SK-MEL-5 (cell line): ENCODE measurements around the gene AXIN2. TPM values are rescaled to one million over a fixed set of nuclear protein-coding genes. Genes with fewer than 3 reads are reported as not detected.
"Not testable (repeated sequence)": the region's sequence is repeated elsewhere in the genome, so short reads cannot be mapped to it uniquely, and the experiment has no call there.

ENCODE experiments used
- DNase-seq: peaks from one replicate; pipeline ENCODE4 v3.0.0-alpha.2; 2016; ENCODE audit warnings: low read depth, low spot score
- in situ Hi-C: cut with HindIII; loops from 2 replicates; pipeline ENCODE4 v1.10.0; 2016; ENCODE audit warnings: low sequenced_read_pairs, high pct_unique_total_duplicates, low pct_unique_long_range_greater_than_20kb
- total RNA-seq: library from RNA; depleted of rRNA; stranded (reverse); fragments of >200 nt; shearing (Covaris generic); gene quantifications from 2 replicates; pipeline ENCODE4 v1.2.3, GENCODE V29; 2014

The AXIN2 gene
- total RNA-seq, 1 experiment from 2014 or later = 2.0 TPM

GRCh38 chr17:65515512-65515911, 45.9 kb downstream of the AXIN2 start:
- in situ Hi-C loops = no loop called here
- DNase-seq = no peak

GRCh38 chr17:65514541-65514940, 46.9 kb downstream of the AXIN2 start:
- DNase-seq = no peak
- in situ Hi-C loops = no loop called here

- no peak for DNase-seq
- in situ Hi-C loops = no loop called here
Observed at GRCh38 chr17:65514082-65514481, 47.4 kb downstream of the AXIN2 start.

- DNase-seq = no peak
- in situ Hi-C loops = no loop called here
Observed at GRCh38 chr17:65511316-65511715, 50.1 kb downstream of the AXIN2 start.

GRCh38 chr17:65509032-65509431, 52.4 kb downstream of the AXIN2 start:
- in situ Hi-C loops = no loop called here
- DNase-seq = no peak

GRCh38 chr17:65504673-65505072, 56.8 kb downstream of the AXIN2 start:
- DNase-seq, in situ Hi-C loops: not testable (repeated sequence)

GRCh38 chr17:65504141-65504540, 57.3 kb downstream of the AXIN2 start:
- DNase-seq = no peak
- in situ Hi-C loops = no loop called here

GRCh38 chr17:65503557-65503956, 57.9 kb downstream of the AXIN2 start:
- DNase-seq = no peak
- in situ Hi-C loops = no loop called here

- peak; percentile 74 for DNase-seq
- in situ Hi-C loops = no loop called here
Observed at GRCh38 chr17:65498816-65499215, 62.6 kb downstream of the AXIN2 start.

GRCh38 chr17:65496801-65497200, 64.6 kb downstream of the AXIN2 start:
- in situ Hi-C loops = no loop called here

GRCh38 chr17:65495122-65496055, 66.1 kb downstream of the AXIN2 start:
- DNase-seq = no peak
- in situ Hi-C loops = no loop called here

More at GRCh38 chr17:65496801-65497200, 64.6 kb downstream of the AXIN2 start:
- no peak for DNase-seq

GRCh38 chr17:65489413-65490155, 71.9 kb downstream of the AXIN2 start:
- in situ Hi-C loops = no loop called here
- DNase-seq = no peak

- in situ Hi-C loops = no loop called here
- no peak for DNase-seq
Observed at GRCh38 chr17:65488665-65489064, 72.8 kb downstream of the AXIN2 start.

GRCh38 chr17:65487990-65488389, 73.5 kb downstream of the AXIN2 start:
- in situ Hi-C loops = no loop called here

GRCh38 chr17:65487161-65487560, 74.3 kb downstream of the AXIN2 start:
- no peak for DNase-seq
- in situ Hi-C loops = no loop called here

More at GRCh38 chr17:65487990-65488389, 73.5 kb downstream of the AXIN2 start:
- DNase-seq = no peak

GRCh38 chr17:65485388-65486299, 75.8 kb downstream of the AXIN2 start:
- in situ Hi-C loops = no loop called here
- DNase-seq = no peak

GRCh38 chr17:65484405-65484804, 77.0 kb downstream of the AXIN2 start:
- DNase-seq, in situ Hi-C loops: not testable (repeated sequence)

GRCh38 chr17:65483438-65483837, 78.0 kb downstream of the AXIN2 start:
- DNase-seq = no peak
- in situ Hi-C loops = no loop called here
